ACHN (cell line): ENCODE data around the gene ABHD18.
"Not testable (repeated sequence)": the region's sequence is repeated elsewhere in the genome, so short reads cannot be mapped to it uniquely, and the experiment has no call there.

Experiments
- DNase-seq: peaks from one replicate; pipeline ENCODE4 v3.0.0-alpha.2; 2015
- in situ Hi-C: cut with HindIII; loops from 2 replicates; pipeline ENCODE4 v1.10.0; 2017; ENCODE audit warnings: low sequenced_read_pairs, low pct_ligation_motif_present, low pct_unique_long_range_greater_than_20kb

ABHD18 gene

GRCh38 chr4:128056396-128056795 is 91.2 kb downstream of the ABHD18 start:
- DNase-seq, result no peak
- in situ Hi-C loops, result no loop called here

- peak; percentile 33 for DNase-seq
- in situ Hi-C loops, result no loop called here
Measured at GRCh38 chr4:128060121-128060698, 95.0 kb downstream of the ABHD18 start.

- in situ Hi-C loops, result no loop called here
- peak; percentile 94 for DNase-seq
Measured at GRCh38 chr4:128060699-128061565, 95.7 kb downstream of the ABHD18 start, which contains the start of gene LARP1B. Gene LARP1B, plus strand, starts transcription at chr4:128061312. Its CDS starts 13,640 bp downstream, at chr4:128074952.

GRCh38 chr4:128061566-128062536 is 96.6 kb downstream of the ABHD18 start:
- in situ Hi-C loops, result no loop called here
- DNase-seq, result peak; percentile 54

- in situ Hi-C loops, DNase-seq: not testable (repeated sequence)
Measured at GRCh38 chr4:128066453-128066820, 101.2 kb downstream of the ABHD18 start.

GRCh38 chr4:128068918-128069317 is 103.7 kb downstream of the ABHD18 start:
- in situ Hi-C loops, result no loop called here
- peak; percentile 50 for DNase-seq

- DNase-seq, result no peak
- in situ Hi-C loops, result no loop called here
Measured at GRCh38 chr4:128076464-128076863, 111.3 kb downstream of the ABHD18 start.
